ENCODE results near the gene LRFN2. TPM values are rescaled to one million over a fixed set of nuclear protein-coding genes. Genes with fewer than 3 reads are reported as not detected.

Gene LRFN2
- total and polyA plus RNA-seq, 2 of the 8 experiments (the other 6 are each of a cell fraction or from before 2014, with no cell fraction given) = 2.3 TPM

DNA sequence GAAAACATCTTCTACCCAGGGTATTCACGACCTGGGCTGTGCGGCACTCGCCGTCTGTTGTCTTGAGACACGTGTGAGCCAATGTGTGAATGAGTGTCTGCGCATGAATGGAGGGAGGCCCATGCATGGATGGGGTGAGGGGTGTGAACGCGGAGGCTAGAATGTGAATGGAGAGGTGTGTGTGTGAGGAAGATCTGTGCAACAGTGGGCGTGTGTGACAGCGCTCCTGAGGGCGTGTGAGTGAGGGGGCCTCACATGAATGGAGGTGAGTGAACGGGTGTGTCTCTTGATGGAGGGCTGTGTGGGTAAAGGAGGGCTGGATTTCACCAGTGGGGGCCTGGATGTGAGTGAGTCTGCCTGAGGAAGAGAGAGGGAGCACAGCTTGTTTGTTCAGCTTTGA, 146.0 kb downstream of the LRFN2 start:
- H4K8ac ChIP-seq (ENCODE audit: extremely low read depth, insufficient read depth, low read length) = no peak overlapping the region
- H2BK5ac ChIP-seq (ENCODE audit: low read depth, low read length) = no peak overlapping the region; the same call in 1 of the 2 replicates
- 0 out of 2 replicates have a peak, but pooled peaks cover 2% of the 10 kb centered on the region for H3K23me2 ChIP-seq (ENCODE audit: low read depth, low read length)
- H3K36me3 ChIP-seq (ENCODE audit: control insufficient read depth in 2 of 4, insufficient read depth in 4 of 4, low read length in 3 of 4) = no peaks in the 10 kb centered on the region
- WGBS, 2 experiments (ENCODE audit: extremely low coverage in 1 of 2, insufficient coverage in 1 of 2, insufficient read length in 1 of 2, insufficient replicate concordance in 2 of 2, low coverage in 1 of 2, low lambda C conversion rate in 2 of 2, missing lambda C conversion rate in 1 of 2) = 88% methylated on average over 12 of the region's 12 CpGs; no CpG with 5 or more reads in 1 of the 2 experiments
- ChIA-PET CTCF (ENCODE audit: partially characterized antibody) (no interaction called here), POLR2A (ENCODE audit: partially characterized antibody) (no interaction called here)
- H3K79me2 ChIP-seq (ENCODE audit: control insufficient read depth in 1 of 2, insufficient read depth in 2 of 2, low read length in 2 of 2) = no peaks in the 10 kb centered on the region
- no peak overlapping the region for H4K91ac ChIP-seq (replicated peaks; ENCODE audit: insufficient read length, low read length)
- no peak overlapping the region for H3K9ac ChIP-seq (replicated peaks in 1 of 4; ENCODE audit: extremely low read depth in 1 of 4, low read depth in 3 of 4, low read length in 3 of 4)
- H2BK20ac ChIP-seq (ENCODE audit: low read length) = 0 out of 2 replicates have a peak overlapping the region, but pooled peaks have one; percentile 48
- no peaks in the 10 kb centered on the region for H3K79me1 ChIP-seq (ENCODE audit: low read depth, low read length)
- no peak for TF ChIP-seq NANOG (IDR thresholded peaks at IDR 0.05; ENCODE audit: insufficient read depth, low read depth, low read length, poor library complexity, severe bottlenecking)
- no peak for TF ChIP-seq EGR1 (IDR thresholded peaks at IDR 0.05; ENCODE audit: borderline replicate concordance, low read depth, low read length)
- TF ChIP-seq HDAC6 (IDR thresholded peaks at IDR 0.05; ENCODE audit: low read depth, low read length) = no peak
- H2AK5ac ChIP-seq (ENCODE audit: low read depth, low read length) = 0 out of 2 replicates have a peak overlapping the region, but pooled peaks have one; percentile 75
- no peak overlapping the region for H3K18ac ChIP-seq (ENCODE audit: extremely low read depth, low read length)
- FAIRE-seq = no peak
- no peak overlapping the region for H2AFZ ChIP-seq (ENCODE audit: low read length)
- H3K4ac ChIP-seq (replicated peaks; ENCODE audit: insufficient read length, low read depth, low read length) = no peak overlapping the region
- H2BK120ac ChIP-seq (replicated peaks; ENCODE audit: low read depth, low read length) = no peak overlapping the region
- H3K27me3 ChIP-seq (replicated peaks in 1 of 4; ENCODE audit: control insufficient read depth in 3 of 4, extremely low read depth in 1 of 4, insufficient read depth in 3 of 4, low read length in 3 of 4) = no peaks in the 10 kb centered on the region
- H4K20me1 ChIP-seq (replicated peaks in 1 of 2; ENCODE audit: control insufficient read depth in 1 of 2, insufficient read depth in 2 of 2, low read length in 2 of 2) = no peaks in the 10 kb centered on the region
- no peak overlapping the region for H3K4me3 ChIP-seq (ENCODE audit: extremely low read depth in 1 of 4, insufficient read depth in 2 of 4, low read depth in 3 of 4, low read length in 4 of 4)
- H3K14ac ChIP-seq (ENCODE audit: insufficient read length) = no peak overlapping the region
- no peak for DNase-seq (ENCODE audit: low read depth in 1 of 2, low spot score in 2 of 2)
- no peak overlapping the region for H4K5ac ChIP-seq (ENCODE audit: insufficient read length, low read depth, low read length)
- H3K4me1 ChIP-seq (replicated peaks in 1 of 4; ENCODE audit: control insufficient read depth in 3 of 4, insufficient read depth in 4 of 4, low read length in 3 of 4) = peaks cover 0 to 2% (median 0%) of the 10 kb centered on the region in 4 experiments; a peak in 2 of 7 replicates
- H3K9me3 ChIP-seq (ENCODE audit: insufficient read depth in 2 of 2, low read depth in 1 of 2, low read length in 1 of 2) = peaks cover 5 to 10% of the 10 kb centered on the region in 2 experiments
- peak overlapping the region; percentile 84; the same call in 1 of the 2 replicates for H2BK12ac ChIP-seq (ENCODE audit: low read depth, low read length)
- H3K4me2 ChIP-seq (ENCODE audit: insufficient read depth in 1 of 2, low read depth in 2 of 2, low read length in 2 of 2) = no peak overlapping the region
- H2BK15ac ChIP-seq (ENCODE audit: low read length) = no peak overlapping the region
- no peak overlapping the region for H3K27ac ChIP-seq (ENCODE audit: low read depth, low read length)
- no peak overlapping the region for H3K56ac ChIP-seq (replicated peaks; ENCODE audit: insufficient read length, low read depth, low read length)
- H3K23ac ChIP-seq (ENCODE audit: insufficient read length) = no peak overlapping the region

Measured in H1 (cell line).